Stomach smooth muscle (tissue), 2 donors: ENCODE measurements around the gene TRAF3IP1.
A peak's percentile ranks its signal among the peaks of the same experiment; 100 is the strongest.

Experiments
- H3K27ac ChIP-seq: one replicate; pipeline ENCODE4 v1.7.0; 2013; ENCODE audit warnings: mild to moderate bottlenecking, low read length, inconsistent platforms
- H3K27me3 ChIP-seq, 2 donors: one replicate each; pipeline ENCODE4 v1.7.0; 2013; ENCODE audit warnings: low read length in 2 of 2; ENCODE audit not compliant: insufficient read depth in 2 of 2, control insufficient read depth in 1 of 2
- H3K36me3 ChIP-seq, 2 donors: one replicate each; pipeline ENCODE4 v1.7.0; 2013; ENCODE audit warnings: low read length in 2 of 2; ENCODE audit not compliant: control insufficient read depth in 2 of 2, insufficient read depth in 2 of 2
- H3K4me1 ChIP-seq: one replicate; pipeline ENCODE4 v1.7.0; 2013; ENCODE audit warnings: low read length; ENCODE audit not compliant: control insufficient read depth, insufficient read depth
- H3K4me3 ChIP-seq, 2 donors: one replicate each; pipeline ENCODE4 v1.7.0; 2013; ENCODE audit warnings: low read length in 2 of 2
- H3K9ac ChIP-seq, 2 donors: one replicate each; pipeline ENCODE4 v1.7.0; 2013; ENCODE audit warnings: low read length in 2 of 2, mild to moderate bottlenecking in 1 of 2
- H3K9me3 ChIP-seq, 2 donors: one replicate each; pipeline ENCODE4 v1.7.0; 2013; ENCODE audit warnings: low read length in 2 of 2; ENCODE audit not compliant: control insufficient read depth in 2 of 2
- donor health status: healthy.
- donor health status: Pancreatic carcinoma.

The TRAF3IP1 gene

DNA sequence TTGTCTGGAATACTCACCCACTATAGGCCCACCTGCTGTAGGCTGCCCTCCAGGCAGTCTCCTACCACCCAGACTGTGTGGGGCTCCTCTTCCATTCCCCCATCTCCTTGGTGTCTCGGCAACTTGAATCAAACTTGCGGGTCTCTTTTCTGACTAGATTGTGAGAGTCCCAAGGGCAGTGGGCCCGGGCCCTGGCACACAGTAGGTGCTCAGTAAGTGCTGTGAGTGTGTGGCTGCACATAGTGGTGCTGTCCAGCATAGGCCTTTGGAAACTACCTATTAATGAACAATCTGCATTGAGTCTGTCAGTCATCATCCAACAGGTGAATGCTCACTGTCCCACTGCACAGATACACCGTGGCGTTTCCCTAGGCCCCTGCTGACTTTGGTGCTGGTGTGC is 62.8 kb downstream of the TRAF3IP1 start:
- Histone ChIP-seq H3K27ac (no peak overlapping the region), H3K4me3 (no peak overlapping the region), H3K4me1 (peaks cover 6% of the 10 kb centered on the region), H3K36me3 (peaks cover 2 to 9% of the 10 kb centered on the region in 2 donors), H3K9ac (no peak overlapping the region), H3K27me3 (no peaks in the 10 kb centered on the region), H3K9me3 (no peaks in the 10 kb centered on the region)

- no peak overlapping the region for H3K27ac ChIP-seq
- no peak overlapping the region for H3K9ac ChIP-seq
- H3K27me3 ChIP-seq: no peaks in the 10 kb centered on the region
- H3K4me1 ChIP-seq: peaks cover 4% of the 10 kb centered on the region
- no peaks in the 10 kb centered on the region for H3K9me3 ChIP-seq
- peaks cover 2 to 9% of the 10 kb centered on the region in 2 donors for H3K36me3 ChIP-seq
- H3K4me3 ChIP-seq: no peak overlapping the region
Measured at GRCh38 chr2:238383743-238384380, 63.5 kb downstream of the TRAF3IP1 start.

DNA sequence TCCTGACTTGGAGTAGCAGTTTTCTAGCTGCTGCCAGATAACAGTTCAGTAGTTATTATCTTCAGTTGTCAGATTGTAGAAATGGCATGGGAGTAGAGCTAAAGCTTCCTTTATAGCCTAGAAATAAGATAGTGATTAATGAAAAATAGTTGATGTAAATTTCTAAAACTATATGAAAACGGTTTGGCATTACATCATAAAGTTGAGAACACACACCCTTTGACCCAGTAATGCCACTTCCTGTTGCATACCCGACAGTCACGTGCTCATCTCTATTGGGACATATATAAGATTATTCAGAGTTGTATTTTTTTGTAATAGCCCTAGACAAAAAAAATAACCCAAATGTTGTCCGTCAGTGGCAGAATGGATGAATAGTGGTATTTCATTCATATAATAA is 67.0 kb downstream of the TRAF3IP1 start:
- Histone ChIP-seq H3K4me1 (peaks cover 6% of the 10 kb centered on the region), H3K4me3 (no peak overlapping the region), H3K27ac (no peak overlapping the region), H3K36me3 (peaks cover 2% of the 10 kb centered on the region in 2 donors), H3K9me3 (no peaks in the 10 kb centered on the region), H3K9ac (no peak overlapping the region), H3K27me3 (no peaks in the 10 kb centered on the region)

GRCh38 chr2:238388794-238389193 is 68.5 kb downstream of the TRAF3IP1 start:
- Histone ChIP-seq H3K4me3 (no peak overlapping the region), H3K36me3 (no peaks in the 10 kb centered on the region), H3K4me1 (peaks cover 6% of the 10 kb centered on the region), H3K9ac (no peak overlapping the region), H3K9me3 (no peaks in the 10 kb centered on the region), H3K27me3 (no peaks in the 10 kb centered on the region), H3K27ac (no peak overlapping the region)

DNA sequence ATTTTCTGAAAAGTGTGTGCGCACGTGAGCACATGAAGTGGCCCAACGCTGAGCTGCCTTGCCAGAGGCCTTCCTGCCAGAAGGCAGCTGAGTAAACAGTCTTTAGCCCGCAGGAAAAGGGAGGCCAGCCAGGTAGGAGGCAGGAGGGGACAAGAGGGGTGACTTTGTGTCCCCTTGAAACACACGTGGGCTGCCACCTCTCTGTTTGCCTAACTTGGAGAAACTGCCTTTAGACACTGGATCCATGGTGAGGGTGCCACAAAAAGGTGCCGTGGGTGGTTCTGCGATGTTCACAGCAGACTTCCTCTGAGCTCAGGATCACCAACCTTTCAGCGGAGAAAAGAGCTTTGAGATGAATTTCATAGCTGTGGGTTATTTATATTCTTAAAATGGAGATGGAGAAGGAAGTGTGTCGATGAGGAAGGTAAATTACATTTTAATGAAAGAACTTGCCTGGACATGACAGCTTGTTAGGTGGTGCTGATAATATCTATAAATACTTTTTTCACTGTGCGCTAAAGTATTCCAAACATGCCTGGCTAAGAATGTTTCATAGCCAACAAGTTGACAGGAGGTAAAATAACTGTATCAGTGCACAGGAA is 69.8 kb downstream of the TRAF3IP1 start:
- H3K27ac ChIP-seq: peak overlapping the region; percentile 31

GRCh38 chr2:238391042-238391689 is 70.8 kb downstream of the TRAF3IP1 start:
- Histone ChIP-seq H3K9me3 (no peaks in the 10 kb centered on the region), H3K9ac (no peak overlapping the region), H3K4me1 (peaks cover 6% of the 10 kb centered on the region), H3K4me3 (no peak overlapping the region), H3K27me3 (no peaks in the 10 kb centered on the region), H3K27ac (no peak overlapping the region), H3K36me3 (no peaks in the 10 kb centered on the region)

More for the DNA sequence above, 69.8 kb downstream of the TRAF3IP1 start:
- H3K27me3 ChIP-seq: no peaks in the 10 kb centered on the region
- H3K9me3 ChIP-seq: no peaks in the 10 kb centered on the region
- no peak overlapping the region for H3K9ac ChIP-seq
- H3K36me3 ChIP-seq: no peaks in the 10 kb centered on the region
- peaks cover 6% of the 10 kb centered on the region for H3K4me1 ChIP-seq
- H3K4me3 ChIP-seq: no peak overlapping the region

DNA sequence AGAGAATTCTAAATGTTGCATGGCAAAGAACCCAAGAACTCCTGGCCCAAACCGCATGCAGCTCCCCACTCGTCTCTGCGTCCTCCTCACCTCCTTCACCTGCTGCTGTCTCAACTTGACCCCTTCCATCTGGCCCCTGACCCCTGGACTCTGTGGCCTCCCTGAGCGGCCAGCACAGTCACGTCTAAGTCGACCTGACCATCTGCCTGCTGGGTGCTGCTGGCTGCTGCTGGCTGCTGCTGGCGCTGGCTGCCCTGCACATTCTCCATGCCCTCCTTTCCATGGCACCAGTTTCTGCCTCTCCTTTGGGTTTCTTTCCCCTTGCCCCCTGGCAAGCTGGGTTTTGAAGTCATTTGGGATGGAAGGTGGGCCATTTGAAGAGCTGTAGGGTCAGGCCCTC is 76.3 kb downstream of the TRAF3IP1 start:
- no peaks in the 10 kb centered on the region for H3K27me3 ChIP-seq
- no peak overlapping the region for H3K9ac ChIP-seq
- no peaks in the 10 kb centered on the region for H3K9me3 ChIP-seq
- no peaks in the 10 kb centered on the region for H3K4me1 ChIP-seq
- no peak overlapping the region for H3K4me3 ChIP-seq
- no peak overlapping the region for H3K27ac ChIP-seq
- H3K36me3 ChIP-seq: peaks cover 4 to 12% of the 10 kb centered on the region in 2 donors

DNA sequence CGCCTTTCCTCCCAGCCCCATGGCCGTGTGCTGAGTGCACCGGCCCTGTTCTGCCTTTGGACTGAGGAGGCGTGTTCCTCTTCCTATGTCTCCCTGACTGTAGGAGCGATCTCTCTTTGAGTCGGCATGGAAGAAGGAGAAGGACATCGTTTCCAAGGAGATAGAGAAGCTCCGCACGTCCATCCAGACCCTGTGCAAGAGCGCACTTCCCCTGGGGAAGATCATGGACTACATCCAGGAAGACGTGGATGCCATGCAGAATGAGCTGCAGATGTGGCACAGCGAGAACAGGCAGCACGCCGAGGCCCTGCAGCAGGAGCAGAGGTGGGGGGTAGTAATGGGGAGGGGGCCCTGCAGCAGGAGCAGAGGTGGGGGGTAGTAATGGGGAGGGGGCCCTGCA is 77.0 kb downstream of the TRAF3IP1 start:
- H3K36me3 ChIP-seq: peaks cover 5 to 13% of the 10 kb centered on the region in 2 donors
- H3K27ac ChIP-seq: no peak overlapping the region
- no peaks in the 10 kb centered on the region for H3K4me1 ChIP-seq
- no peaks in the 10 kb centered on the region for H3K27me3 ChIP-seq
- H3K4me3 ChIP-seq: no peak overlapping the region
- H3K9ac ChIP-seq: no peak overlapping the region
- no peaks in the 10 kb centered on the region for H3K9me3 ChIP-seq

- Histone ChIP-seq H3K4me1 (no peaks in the 10 kb centered on the region), H3K9me3 (no peaks in the 10 kb centered on the region), H3K27ac (no peak overlapping the region), H3K9ac (no peak overlapping the region), H3K4me3 (no peak overlapping the region), H3K27me3 (no peaks in the 10 kb centered on the region), H3K36me3 (peaks cover 5 to 13% of the 10 kb centered on the region in 2 donors)
Measured at GRCh38 chr2:238398577-238398976, 78.3 kb downstream of the TRAF3IP1 start.

GRCh38 chr2:238399094-238399493 is 78.8 kb downstream of the TRAF3IP1 start:
- H3K36me3 ChIP-seq: peaks cover 5 to 13% of the 10 kb centered on the region in 2 donors
- H3K27ac ChIP-seq: no peak overlapping the region
- no peaks in the 10 kb centered on the region for H3K27me3 ChIP-seq
- no peak overlapping the region for H3K9ac ChIP-seq
- H3K4me3 ChIP-seq: no peak overlapping the region
- no peaks in the 10 kb centered on the region for H3K4me1 ChIP-seq
- no peaks in the 10 kb centered on the region for H3K9me3 ChIP-seq

DNA sequence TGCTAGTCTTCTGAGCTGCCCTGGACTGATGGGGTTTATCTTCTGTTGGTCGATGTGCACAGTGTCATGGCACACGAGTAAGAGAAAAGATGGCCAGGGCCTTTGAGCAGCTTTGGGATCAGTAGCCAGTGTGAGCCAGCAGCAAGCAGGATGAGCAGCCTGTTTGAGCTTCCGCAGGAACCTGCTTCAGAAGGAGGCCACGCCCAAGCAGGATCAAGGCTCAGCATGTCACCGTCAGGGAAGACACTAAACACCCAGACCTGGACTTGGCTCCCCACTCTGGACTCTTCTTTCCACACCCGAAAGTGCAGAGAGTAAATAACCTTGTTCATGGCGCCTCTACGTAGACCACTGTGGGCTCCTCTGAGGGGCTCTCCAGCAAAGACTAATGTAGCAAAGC is 81.2 kb downstream of the TRAF3IP1 start:
- Histone ChIP-seq H3K27me3 (no peaks in the 10 kb centered on the region), H3K9ac (no peak overlapping the region), H3K4me3 (no peak overlapping the region), H3K4me1 (no peaks in the 10 kb centered on the region), H3K36me3 (peaks cover 5 to 13% of the 10 kb centered on the region in 2 donors), H3K9me3 (no peaks in the 10 kb centered on the region), H3K27ac (no peak overlapping the region)
